ENCODE measurements around the gene GRAMD4.

The GRAMD4 gene

DNA sequence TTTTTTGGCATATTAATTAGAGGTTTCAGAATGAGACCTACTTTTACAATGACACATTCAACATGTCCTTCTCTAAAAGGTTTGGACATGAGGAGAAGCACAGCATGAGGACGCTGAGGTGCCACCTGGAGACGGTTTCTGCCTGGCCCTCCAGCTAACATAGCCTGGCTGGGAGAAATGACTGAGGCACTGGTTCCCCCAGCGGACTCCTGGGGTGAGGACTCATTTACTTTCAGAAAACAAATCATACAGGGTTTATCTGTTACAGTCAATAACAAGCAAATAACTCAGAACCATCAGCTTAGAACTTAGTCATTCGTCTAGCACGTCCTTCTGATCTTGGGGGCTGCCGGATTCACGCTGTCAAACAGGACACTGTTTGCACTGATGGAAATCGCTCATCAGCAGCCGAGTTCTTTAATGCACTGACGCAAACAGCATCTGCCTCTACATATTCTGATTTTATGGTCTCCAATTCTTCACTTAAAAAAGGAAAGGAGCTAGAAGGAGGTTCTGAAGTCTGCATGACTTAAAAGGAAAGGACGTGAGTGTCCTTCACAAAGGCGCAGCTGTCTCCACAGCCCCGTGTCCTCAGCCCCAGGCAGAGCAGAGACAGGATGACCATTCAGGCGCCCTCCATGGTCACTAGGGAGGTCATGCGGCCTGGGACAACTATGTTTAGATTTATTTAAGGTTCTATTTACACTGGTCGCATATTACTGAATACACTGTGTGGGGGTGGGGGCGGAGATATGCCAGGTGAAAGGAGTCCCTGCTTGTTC, 73.6 kb downstream of the GRAMD4 start:
- DNase-seq (ENCODE audit: low read depth) = no peak

DNA sequence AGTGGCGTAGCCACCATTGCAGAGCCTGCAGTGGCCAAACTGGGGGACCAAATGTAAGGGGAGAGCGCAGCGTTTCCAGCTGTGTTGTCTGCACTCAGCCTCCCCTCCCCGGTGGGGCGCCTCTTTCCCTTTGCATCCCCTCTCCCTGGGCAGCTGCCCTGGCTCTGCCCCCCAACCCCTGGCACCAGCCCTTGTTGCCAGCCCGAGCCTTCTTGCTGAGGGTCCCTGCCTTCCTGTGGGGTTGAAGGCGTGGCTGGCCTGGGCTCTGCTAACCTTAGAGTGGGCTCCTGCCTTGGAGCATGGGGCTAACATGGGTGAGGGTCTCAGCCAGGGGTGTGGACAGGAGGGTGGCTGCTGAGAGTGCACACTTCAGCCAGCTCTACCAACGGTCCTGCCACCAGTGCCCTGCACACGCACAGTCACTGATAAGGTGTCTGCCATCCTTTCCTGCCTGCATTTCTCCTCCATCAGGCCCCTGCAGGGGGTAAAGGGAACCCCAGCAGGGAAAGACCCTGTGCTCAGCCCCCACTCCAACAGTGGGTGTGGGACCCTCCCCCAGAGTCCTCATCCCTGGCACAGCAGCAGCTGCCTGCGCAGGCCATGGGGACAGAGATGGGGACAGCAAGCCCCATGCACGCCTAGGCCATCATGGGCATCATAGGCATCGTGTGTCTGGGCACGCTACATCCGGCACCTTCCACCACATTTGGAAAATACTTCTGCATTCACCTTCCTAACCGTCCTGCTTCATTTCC, 74.4 kb downstream of the GRAMD4 start:
- DNase-seq (ENCODE audit: low read depth) = no peak

DNA sequence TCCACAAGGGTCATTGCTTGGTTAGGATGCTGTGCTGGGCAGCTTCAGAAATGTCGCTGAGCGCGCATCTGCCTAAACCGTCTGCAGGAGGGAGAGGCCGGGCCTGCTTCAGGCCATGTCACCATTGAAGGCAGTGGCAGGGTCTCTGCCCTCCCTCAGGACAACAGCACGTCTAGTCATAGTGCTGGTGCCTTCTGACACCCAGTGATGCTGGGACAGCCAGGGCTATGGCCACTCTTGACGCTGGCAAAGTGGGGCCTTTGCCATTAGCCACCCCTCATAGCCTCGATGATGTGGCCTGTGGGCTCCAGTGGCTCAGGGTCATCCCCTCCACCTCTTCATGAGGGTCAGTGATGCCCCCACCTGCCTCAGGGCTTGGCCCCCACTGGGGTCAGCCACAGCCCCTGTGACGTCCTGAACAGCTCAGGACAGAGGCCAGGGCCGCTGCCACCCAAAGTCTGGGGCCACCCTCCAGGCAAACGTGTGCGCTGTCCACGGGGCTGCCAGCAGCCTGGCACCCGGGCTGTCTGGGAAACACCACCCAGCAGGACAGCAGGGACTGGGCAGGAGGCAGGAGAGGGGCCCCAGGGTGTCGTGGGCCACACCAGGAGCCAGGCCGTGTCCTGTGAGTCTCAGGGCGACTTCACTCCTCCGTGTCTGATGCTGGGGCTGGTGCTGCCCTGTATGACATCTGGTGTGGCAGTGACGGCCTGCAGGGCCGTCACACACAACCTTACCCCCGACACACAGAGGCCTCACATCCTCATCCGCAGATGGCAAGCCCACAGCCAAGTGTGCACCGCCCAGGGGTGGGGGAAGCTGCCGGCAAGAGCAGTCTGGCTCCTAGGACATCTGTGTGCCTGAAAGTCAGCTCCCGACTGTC, 75.4 kb downstream of the GRAMD4 start:
- DNase-seq (ENCODE audit: low read depth) = no peak

DNA sequence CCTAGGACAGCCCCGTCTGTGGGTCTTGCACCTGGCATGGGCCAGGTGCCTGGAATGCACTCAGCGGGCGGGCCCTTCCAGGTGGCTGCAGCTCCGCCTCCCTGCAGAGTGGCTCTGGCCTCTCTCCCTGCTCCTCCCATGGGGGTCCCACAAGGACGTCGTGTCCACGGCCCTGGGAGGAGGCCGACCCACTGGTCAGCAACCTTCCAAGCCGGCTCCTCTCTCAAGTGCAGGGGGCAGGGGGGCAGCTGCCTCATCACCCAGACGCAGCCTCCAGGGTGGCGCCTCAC, 76.0 kb downstream of the GRAMD4 start:
- no peak for DNase-seq (ENCODE audit: low read depth)

DNA sequence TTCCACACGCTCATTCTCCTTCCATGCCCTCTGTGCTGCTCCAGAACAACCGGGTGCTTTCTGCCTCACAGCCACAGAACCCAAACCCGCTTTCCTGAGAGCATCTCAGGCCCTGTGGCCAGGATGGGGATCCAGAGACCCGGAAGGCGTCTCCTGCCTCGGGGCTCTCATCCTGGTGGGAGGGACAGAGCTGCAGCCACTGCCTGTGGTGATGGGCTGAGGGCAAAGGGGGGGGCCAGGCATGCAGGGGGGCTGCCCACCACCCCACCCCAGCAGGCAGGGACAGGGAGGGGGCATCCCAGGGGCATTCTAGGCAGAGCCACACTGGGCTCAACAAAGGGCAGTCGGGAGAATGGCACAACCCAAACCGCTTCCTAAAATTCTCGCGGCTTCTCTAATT, 76.4 kb downstream of the GRAMD4 start:
- no peak for DNase-seq (ENCODE audit: low read depth)

DNA sequence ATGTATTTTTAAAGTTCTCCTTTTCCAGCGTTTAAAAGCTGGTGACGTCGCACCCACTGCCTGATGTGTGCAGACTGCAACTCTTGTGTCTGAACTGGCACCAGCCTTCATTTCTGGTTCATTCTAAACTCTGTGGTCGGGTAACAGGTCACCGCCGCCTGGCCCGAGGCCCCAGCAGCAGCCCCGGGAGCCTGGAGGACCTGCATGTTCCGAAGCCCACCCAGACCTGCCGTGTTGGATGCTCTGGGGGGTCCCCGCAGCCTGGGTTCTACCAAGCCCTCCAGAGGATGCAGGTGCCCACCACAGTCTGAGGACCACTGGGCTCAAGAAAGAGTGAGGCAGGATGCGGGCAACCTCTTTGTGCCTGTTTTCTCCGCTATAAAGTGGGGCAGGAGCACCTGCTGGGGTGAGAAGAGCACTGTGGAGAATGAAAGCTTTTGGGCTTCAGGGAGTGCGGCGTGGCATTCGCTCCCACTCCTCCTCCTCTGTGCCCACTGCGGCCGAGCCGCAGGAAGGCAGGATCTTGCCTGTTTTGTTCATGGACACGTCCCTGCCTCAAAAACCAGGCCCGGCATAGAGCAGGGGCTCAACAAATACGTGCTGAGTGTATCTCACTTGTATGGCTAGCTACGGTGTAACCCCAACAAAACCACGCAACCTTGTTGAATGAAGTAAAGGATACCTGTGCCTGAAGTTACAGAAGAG, 77.8 kb downstream of the GRAMD4 start:
- no peak for DNase-seq (ENCODE audit: low read depth)

DNA sequence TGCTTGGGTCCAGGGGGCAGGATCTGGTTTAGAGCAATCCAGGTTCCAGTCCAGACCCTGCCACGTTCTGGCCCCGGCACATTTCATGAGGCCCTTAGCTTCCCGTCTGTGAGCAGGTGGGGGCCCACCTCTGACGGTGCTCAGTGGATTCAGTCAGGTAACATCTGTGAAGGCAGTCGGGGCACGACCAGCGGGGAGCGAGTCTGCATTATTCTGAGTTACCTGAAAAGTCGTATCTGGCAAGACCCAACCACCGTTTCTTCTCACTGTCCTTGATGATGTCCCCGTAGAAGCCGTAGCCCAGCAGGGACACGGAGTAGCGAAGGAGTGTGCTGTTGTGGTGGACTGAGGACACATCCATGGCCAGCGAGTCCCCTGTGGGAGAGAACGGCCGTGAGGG, 78.9 kb downstream of the GRAMD4 start:
- no peak for DNase-seq (ENCODE audit: low read depth)

DNA sequence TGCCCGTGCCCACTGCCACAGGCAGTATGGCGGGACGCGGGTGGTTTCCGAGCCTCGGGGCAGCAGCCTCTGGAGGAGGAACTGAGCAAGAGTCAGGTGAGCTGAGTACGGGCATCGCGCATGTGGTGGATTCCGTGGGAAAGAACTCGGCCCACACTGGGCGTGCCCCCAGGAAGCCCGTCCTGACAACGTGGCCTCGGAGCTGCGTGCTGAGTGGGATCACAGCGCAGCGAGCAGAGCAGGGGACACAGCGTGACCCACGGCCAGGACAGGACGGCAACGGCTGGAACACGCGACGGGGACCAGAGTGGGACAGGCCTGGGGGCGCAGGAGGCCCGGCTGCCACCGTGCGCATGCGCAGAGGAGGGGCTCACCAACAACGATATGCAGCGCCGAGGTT, 81.1 kb downstream of the GRAMD4 start:
- DNase-seq (ENCODE audit: low read depth) = no peak

DNA sequence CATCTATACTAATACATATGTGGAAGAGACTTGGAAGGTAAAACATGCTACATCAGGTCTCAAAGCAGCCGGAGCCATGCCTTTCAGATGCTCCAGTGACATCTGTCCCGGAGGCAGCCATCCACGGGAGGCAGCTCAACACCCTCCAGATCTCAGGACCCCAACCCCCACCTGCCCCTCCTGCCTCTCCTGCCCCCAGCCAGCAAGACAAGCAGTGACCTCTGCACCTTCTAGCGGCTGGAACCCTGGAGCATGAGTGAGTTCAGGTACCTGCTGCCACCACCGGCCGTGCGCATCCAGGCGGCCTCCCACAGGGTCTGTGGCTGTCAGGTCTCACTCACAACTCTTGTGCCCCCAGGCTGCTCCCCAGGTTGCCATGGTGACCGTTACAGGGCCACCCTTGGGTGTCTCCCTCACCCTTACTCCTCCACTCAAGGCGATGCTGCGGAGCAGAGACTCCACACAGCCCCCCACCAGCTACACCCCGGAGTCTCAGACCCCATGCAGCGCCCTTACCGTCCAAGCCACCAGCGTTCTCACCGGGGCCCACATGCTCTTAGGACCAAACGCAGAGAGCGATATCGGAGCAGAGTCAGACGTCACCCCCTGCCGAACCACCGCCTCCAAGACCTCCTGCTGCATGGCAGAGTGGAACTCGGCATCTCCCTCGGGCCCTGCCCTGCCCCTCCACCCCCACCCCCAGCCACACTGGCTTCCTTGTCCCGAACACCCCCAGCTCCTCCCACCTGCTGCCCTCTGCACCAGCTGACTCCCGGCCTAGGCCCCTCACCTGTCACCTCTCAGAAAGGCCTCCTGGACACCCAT, 83.2 kb downstream of the GRAMD4 start:
- no peak for DNase-seq (ENCODE audit: low read depth)

DNA sequence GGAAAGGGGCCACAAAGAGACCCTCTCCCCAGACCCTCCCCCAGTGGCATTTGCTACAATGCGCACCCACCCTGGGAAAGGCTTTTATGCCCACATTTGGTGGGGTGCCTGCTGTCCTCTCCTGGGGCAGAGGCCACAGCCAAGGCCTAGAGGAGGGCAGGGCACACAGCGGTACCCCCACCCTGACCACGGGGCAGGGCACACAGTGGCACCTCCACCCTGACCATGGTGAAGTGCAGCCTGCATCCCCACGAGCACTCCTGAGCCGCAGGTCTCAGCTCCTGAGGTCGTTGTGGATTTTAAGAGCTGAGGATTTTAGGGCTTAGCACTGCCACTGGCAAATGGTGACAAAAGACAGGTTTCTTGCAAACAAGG, 83.8 kb downstream of the GRAMD4 start:
- DNase-seq (ENCODE audit: low read depth) = no peak

DNA sequence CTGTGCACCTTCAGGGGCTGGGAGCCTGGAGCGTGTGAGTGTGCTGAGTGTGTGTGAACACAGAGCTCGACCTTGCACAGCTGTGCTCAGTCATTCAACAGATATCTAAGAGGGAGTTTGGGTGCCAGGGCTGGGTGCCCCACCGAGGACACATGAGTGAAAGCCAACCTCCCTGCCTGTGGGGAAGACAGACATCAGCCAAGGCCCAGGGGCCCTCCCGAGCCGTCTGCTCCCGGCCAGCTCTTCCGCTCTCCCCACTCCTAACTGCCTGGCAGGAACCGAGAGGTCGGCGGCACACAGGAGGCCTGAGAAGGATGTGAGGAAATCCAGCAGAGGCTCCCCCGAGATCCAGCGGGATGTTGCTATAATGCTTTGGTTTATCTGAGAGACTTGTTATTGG, 85.9 kb downstream of the GRAMD4 start:
- DNase-seq (ENCODE audit: low read depth) = no peak

DNA sequence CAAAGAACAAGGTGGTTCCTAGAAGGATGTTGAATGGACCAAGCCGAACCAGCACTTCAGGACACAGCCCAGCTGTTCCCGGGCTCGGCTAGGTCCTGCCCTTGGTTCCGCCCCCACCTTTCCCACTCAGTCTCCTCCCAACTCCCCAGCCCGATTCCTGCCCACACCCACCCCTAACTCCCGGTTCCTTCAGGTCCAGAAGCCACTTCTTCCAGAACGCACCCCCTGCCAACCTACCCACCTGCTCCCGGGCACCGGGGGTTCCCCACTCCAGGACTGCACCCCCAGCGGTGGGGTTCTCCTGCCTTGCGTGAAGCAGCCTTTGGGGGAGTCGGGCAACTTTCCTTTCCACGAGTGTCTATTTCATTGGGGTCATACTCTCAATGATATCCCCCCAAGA, 87.1 kb downstream of the GRAMD4 start:
- no peak for DNase-seq (ENCODE audit: low read depth)

DNA sequence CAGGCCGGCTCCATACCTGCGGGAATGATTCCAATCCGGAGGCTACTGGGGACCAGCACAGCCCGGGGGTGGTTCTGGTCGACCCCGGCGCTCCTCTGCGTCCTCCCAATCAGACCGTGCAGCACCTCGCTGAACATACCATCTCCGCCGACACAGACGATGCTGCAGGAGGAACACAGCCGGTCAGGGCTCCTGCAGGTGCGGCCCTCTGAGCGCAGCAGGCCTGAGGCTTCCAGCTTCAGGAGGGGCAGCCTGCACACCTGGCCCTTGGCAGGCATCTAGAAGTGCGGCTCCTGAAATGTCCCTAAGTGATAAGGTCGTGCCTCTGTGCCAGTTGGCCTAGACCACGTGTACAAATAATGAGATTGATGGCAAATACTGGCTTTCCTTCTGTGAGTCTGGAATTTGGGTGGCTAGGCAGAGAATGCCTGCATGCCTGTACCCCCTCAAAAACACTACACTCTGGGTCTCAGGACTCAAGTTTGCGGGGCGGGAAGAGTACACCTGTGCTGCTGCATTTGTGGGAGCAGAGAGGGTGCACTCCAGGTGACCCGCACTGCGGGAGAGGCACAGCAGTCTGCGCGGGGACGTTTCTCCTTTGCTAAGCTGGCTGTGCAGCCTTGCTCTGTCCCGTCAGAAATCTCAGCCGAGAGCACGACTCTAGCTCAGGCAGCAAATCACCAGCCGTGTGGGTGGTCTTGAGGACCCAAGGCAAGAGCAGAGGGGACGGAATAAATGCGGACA, 87.8 kb downstream of the GRAMD4 start:
- no peak for DNase-seq (ENCODE audit: low read depth)

DNA sequence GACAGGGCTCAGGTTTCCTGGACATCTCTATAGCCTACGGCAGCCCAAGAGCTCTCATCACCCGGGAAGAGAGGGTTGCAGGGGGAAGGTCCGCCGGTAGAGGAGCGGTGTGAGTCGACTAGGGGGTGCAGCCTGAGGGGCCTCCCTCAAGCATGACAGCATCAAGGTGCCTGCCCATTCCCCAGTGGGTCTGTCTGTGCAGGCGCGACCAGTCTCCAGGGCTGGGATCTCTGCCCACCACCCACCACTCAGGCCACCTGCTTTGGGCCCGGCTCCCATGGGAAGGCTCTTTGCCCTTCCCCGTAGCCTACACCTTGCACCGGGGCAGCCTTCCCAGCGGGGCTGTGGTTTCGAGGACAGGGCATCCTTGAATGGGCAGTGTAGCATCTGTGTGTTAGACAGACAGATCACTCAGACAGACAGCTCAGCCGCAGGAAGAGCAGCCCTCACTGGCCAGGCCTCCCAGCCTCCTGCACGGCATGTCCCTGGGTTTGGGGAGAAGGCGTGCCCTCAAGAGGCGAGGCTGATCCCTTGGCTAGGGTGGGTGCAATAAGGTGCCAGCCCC, 88.7 kb downstream of the GRAMD4 start:
- no peak for DNase-seq (ENCODE audit: low read depth)

DNA sequence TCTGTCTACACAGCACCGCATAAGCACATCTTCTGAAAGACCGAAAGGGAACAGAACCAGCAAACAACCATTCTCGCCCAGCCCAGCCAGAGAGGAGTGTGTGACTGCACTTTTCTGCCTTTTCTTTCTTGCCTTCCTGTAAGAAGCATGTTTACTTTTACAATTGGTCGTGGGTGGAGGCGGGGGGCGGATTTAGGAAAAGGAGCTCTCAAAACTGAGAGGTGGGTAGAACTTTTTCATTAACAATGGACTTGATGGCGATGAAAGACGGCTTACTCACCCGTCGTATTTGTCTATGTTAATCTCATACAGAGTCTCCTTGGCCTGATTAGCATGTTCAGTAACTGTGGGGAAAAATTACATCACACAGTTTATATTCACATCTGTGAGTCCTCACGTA, 90.6 kb downstream of the GRAMD4 start:
- DNase-seq (ENCODE audit: low read depth) = no peak

DNA sequence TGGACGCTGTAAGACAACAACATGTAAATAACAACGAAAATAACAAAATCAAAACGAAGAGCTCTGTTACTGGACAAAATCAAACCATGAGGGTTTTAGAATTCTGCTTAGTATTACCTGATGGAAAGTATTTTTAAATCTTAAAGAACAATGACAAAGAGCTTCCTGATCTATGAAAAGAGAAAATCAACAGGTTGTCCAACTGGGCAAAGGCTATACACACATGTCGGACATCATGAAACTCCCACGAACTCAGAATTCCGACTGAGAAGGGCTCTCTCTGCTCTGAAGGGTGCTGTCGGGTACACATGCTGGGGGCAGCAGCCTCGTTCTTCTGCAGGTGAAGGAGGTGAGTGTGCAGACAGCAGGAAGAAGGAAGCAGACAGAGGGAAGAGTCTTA, 92.1 kb downstream of the GRAMD4 start:
- DNase-seq (ENCODE audit: low read depth) = no peak

DNA sequence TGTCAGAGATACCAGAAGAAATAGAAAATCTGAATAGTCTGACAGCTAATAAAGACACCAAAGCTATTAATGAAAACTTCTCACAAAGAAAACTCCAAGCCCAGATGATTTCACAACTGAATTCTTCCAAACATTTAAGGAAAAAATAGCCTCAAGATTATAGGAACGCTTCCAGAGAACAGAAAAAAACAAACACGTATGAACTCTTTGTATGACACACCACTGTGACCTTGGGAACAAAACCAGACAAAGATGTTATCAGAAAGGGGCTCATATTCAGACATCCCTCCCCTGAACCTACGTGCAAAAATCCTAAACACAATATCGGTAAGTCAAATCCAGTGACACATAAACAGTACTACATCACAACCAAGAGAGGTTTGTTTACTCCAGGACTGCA, 94.4 kb downstream of the GRAMD4 start:
- DNase-seq (ENCODE audit: low read depth) = no peak

DNA sequence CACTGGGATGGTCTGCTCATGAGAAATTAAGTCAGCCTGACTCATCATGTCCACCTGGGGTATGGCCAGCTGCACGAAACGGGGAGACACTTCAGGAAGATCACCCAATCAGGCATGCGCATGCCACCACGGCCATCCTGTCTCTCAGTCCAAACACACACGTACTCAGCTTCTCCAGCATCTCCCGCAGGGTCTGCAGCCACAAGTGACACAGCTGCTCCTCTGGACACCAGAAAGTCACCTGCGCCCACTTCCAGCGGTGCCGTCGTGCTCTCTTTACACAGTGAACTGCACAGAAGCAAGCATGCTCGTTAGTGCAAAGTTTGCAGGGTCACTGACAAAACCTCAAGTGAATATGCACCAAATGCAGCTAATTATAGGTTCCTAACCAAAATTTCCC, 99.7 kb downstream of the GRAMD4 start:
- no peak for DNase-seq (ENCODE audit: low read depth)

DNA sequence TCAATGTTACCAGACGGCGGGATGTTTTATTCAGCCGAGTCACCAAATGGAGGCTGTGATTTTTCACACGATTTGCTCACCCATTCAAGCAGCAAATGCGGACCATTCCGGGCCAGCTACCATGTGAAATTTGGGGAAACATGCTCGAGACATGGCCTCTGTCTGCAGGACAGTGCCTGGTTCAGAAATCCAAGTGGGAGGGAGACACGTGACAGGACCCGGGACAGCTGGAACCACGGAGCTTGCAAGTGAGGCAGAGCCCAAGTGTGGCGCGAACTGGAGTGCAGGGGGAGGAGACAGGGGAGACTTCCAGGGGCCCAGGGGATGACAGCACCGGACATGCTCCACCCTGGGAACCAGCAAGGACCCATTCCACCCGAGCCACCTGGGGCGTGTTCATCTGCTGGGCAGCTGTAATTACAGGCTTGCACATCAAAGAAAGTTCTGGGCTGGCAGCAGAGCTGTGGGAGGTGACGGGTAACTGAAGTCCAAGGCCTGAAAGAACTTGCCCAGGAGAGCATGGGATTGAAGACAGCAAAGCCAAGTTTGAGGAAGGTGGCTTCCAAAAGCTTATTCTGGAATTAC, 101.4 kb downstream of the GRAMD4 start:
- no peak for DNase-seq (ENCODE audit: low read depth)

DNA sequence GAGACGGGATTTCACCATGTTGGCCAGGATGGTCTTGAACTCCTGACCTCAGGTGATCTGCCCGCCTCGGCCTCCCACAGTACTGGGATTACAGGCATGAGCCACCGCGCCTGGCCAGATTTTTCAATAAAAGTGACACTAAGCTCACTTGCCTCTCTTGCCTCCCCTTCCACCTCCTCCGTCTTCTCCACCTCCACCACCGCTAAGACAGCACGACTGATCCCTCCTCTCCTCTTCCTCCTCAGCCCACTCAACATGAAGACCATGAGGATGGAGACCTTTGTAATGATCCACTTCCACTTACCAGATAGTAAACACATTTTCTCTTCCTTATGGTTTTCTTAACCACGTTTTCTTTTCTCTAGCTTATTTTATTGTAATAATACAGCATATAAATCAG, 103.7 kb downstream of the GRAMD4 start:
- DNase-seq (ENCODE audit: low read depth) = no peak

Measured in activated T-cell treated with anti-CD3 and anti-CD28 coated beads for 1 hour (primary cell).